NCI-H2227 (cell line): ENCODE results near the gene FTCDNL1.
A peak's percentile ranks its signal among the peaks of the same experiment; 100 is the strongest.

Experiments
- DNase-seq: peaks from one replicate; lab custom pipeline; 2025; ENCODE audit not compliant: unreplicated experiment; lab: John Stamatoyannopoulos, UW

FTCDNL1 gene

GRCh38 chr2:199850718-199851500 lies at the start of gene FTCDNL1:
Gene FTCDNL1, minus strand, starts transcription at chr2:199851192. Its CDS starts 2,230 bp downstream, at chr2:199848962.
- DNase-seq = peak; percentile 79

DNA sequence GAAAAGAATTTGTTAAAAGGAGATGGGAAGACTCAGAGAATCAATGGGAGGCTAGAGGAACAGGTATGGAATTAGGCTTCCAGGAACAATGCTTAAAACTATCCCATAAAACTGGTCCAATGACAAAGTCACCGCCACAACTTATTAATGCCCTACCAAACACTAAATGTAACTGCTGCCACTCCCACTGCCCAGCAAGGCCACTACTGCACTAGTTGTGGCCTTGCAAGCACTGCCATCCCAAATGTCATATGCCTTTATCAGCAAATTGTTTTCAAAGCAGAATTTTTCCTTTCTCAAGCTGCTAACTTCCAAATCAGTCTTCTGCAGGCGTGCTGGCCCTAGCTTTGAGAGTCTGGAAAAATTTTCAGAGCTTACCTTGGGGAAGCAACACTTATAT lies 45.6 kb upstream of the FTCDNL1 start:
- DNase-seq = no peak

DNA sequence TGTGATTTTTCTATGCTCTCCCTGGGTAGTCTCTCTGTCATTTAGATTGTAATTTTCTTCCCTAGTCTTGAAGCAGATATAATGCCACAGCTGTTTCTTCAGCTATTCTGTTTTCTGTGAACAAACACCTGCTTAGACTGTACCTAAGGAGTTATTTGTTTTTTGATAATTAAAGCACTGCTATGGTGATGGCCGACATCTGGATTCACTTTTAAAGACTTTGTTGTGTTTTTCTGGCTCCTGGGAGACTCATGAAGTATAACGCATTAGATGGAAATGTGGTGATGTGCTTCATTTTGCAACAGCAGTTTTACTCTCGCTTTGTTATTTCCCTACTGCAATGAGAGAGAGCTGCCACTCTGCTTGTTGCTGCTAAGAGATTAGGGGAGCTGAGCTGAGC lies 44.4 kb upstream of the FTCDNL1 start:
- no peak for DNase-seq

DNA sequence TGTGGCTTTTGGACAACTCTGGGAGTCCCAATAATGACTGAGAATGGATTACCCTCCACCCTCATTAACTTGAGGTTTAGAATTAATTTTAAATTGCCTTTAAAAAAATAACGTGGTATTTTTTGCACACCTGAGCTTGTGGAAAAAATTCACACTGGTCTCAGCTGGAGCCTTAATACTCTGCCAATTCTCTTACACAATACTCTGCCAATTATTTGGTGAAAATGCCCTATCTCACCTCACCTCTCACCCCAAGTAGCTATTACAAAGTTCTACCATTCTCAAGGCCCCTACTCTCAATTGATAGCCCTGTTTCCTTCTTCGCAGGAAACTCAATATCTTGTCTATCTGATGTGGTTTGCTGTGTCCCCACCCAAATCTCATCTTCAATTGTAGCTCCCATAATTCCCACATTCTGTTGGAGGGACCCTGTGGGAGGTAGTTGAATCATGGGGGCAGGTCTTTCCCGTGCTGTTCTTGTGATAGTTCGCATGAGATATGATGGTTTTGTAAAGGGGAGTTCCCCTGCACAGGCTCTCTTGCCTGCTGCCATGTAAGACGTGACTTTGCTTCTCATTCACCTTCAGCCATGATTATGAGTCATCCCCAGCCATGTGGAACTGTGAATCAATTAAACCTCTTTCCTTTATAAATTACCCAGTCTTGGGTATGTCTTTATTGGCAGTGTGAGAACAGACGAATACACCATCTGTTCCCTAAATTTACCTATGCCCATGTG lies 32.7 kb upstream of the FTCDNL1 start:
- DNase-seq = no peak

- DNase-seq = no peak
Measured at GRCh38 chr2:199882667-199883066, 31.7 kb upstream of the FTCDNL1 start.

DNA sequence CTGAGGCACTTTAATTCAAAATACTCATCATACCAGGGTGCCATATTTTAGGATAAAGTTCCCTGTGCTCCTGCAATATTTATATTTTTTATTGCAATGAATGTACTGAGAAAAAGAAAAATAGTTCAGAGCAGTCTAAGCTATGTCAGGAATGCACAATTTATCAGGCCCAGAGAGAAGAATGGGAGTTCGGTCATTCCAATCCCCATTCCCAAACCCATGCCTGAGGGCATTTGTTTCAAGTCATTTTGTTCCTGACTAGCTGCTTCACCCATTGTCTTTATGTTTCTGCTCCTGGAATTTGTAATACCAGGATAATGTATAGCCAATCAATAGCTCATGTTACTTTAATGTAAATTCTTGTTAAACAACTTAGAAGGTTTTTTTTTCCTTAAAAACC lies 24.4 kb upstream of the FTCDNL1 start:
- DNase-seq = no peak

DNA sequence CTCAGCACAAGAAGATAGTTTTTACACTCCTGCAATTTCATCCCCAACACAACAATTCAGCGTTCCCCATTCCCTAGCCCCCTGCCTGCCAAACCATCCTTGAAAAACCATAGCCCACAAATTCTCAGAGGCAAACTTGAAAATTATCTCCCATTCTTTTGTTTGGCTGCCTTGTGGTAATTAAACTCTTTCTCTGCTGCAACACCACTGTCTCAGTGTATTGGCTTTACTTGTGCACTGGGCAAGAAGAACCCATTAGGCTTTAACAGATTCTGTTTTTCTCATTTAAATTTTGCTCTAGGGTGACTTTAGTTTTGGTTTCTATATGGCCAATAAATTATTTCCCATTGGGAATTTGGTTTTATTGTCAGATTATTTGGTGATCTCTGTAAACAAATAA lies 23.2 kb upstream of the FTCDNL1 start:
- DNase-seq = no peak

GRCh38 chr2:199870581-199870980 lies 19.6 kb upstream of the FTCDNL1 start:
- DNase-seq = no peak

DNA sequence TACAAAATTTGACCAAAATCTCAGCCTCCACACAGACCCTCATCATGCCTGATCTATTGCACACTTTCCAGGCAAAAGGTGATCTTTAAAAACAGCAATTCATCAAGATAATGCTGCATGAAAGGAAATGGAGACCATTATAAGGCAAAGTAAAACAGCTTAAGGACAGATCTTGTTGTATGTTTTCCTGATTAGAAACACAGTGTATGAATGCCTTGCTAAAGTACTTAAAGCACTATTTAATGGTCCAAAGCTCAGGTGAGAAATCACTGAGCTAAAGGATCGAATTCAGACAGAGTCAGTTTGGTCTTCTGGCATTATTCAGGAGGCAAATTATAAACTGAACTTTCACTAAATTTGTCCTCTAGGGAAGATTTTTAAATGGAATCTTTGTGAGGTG lies 18.7 kb upstream of the FTCDNL1 start:
- no peak for DNase-seq

DNA sequence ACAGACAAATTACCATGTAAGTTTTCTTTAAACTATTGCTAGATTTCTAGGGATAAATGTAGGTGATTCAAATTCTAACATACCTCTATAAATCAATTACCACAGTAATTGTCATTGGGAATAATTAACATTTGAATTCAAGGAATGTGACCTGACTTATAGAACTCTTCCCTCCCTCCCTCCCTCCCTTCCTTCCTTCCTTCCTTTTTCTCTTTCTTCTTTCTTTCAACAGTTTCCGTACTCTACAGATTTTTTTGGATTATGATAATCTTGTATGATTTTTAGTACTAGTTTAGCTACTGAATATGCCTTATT lies 18.2 kb upstream of the FTCDNL1 start:
- DNase-seq = no peak

DNA sequence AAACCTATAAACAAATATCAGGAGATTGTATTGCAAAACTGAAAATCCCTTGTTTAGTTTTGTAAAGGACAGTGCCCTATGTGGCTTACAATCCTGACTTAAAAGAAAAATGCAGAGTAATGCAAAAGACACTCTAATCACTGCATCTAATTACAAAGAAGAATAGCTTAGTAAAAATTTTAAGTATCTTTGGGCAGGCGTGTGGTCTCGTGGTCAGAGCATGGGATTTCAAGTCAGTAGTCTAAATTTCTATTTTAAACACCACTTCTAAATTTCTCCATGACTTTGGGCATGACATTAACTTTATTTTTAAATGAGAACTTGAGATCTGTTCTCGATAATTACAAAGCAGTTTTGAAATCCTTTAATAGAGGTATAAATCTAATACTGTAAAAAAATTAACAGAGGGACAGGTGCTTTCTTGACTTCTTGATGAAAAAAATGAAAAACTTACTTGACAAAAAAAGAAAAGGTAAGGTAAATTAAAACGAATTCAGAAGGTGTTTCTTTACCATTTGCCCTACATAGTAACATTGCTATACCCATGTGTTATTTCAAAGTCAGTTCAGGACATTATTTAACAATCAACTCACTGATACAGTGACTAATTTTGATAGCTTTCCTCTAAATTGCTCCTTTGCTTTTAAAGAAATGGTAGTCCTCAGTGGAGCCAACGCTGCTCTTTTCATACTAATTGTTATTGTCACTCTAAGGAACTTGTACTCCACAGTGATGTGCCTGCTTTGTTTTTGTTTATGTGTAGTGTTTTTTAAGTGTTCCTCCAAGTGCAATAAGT lies 17.6 kb upstream of the FTCDNL1 start:
- no peak for DNase-seq

DNA sequence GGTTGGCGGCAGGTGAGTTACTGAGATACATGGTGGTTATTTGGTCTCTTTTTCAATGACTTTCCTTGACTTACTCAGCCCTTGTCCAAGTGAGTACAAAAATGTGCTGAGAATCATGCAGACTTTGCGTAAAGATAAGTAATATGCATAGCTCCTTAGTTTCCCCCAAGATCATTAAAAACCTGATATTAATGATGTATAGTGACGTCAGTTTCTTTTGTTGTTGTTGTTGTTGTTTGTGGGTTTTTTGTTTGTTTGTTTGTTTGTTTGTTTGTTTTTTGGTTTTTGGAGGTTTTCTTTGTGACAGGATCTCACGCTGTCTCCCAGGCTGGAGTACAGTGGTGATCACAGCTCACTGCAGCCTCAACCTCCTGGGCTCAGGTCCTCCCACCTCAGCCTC lies 14.9 kb upstream of the FTCDNL1 start:
- DNase-seq = no peak

- no peak for DNase-seq
Measured at GRCh38 chr2:199862788-199863187, 11.8 kb upstream of the FTCDNL1 start.

- peak; percentile 46 for DNase-seq
Measured at GRCh38 chr2:199861132-199861774, 10.3 kb upstream of the FTCDNL1 start.

DNA sequence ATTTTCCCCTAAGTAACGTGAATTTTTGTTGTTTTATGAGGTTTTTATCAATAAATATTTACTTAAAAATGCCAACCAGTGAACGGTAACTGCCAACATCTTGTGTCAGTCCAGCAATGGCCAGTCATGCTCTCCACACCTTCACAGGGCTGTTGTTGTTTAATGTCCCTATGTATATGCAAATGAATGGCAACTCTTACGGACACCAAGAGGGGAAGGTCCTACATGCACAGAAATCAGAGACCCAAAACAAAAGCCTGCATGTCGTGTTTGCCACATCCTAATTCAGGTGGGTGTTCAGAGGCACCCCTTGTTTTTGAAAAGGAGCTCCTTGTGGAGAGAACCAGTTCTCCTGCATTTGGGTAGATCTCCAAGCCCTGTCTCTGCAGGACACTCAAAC lies 4.8 kb upstream of the FTCDNL1 start:
- DNase-seq = no peak

DNA sequence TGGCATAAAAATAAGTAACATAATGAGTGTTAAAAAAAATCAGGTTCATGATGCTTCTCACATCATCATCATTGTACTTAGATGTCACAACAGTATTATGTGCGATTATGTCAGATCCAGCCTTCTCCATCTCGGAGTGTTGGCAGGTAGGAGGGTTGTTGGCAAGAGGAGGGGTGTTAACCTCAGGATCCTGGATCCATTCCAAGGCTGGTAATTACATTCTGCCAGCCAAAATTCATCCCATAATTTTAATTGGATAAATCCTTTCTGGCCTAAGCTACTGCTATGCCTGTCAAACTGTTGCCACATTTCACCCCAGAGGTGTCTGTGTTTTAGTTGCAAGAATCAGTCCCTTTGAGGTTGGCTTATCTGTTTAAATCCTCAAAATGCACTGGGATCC lies 891 bp upstream of the FTCDNL1 start:
- peak; percentile 61 for DNase-seq

- DNase-seq = no peak
Measured at GRCh38 chr2:199851501-199851810, 464 bp upstream of the FTCDNL1 start.

DNA sequence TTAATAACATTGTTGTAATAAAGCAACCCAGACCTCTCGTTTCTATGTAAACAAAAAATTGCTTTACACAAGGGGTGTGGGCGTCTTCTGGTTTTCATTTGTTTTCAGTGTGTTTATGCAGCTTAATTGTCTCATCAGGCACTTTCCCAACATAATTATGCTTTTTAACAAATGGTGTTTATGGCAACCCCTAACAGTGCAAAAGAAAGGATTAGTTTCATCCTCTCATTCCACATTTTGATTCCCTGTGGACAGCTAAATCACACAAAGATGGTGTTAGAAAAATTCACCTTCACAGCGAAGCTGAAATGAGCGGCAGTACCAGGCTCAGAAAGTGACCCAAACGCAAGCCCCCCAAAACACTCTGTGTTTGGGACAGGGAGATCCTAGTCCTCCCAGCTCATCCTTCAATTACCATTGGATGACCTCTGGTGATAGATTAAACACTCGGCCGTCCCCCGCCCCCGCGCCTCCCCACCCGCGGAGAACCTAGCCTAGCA lies 724 bp downstream of the FTCDNL1 start:
- no peak for DNase-seq

DNA sequence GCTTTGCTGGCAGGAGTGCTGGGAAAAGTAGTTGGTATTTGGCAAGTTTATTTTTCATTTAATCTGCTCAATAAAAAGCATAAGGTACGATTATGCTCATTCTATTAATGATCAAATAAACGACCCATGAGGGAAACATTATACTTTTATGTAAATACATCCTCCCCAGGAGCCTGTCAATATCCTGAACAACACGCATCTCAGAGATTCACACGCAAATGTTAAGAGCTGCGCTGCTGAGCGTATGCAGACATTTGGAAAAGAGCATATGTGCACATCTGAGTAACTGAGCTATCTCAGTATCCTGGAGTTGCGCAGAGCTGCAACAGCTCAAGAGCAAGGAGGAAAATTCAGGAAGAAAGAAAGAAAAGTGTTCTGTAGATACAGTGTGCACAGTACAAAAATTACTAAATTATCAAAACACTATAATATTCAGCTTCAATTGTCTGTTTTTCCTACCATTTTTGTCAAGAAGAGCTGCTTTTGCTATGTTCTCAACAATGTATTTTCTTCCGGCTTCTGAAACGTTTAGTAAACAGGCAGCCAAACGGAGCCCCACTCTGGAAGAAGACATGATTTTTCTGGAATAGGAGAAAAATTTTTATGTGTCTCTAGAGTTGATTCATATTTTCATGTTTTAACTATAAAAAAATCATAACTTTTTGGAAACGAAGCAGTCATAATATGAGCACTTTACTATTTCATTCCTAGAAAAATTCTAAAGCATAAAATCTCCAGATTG lies 2.4 kb downstream of the FTCDNL1 start:
- no peak for DNase-seq

GRCh38 chr2:199847181-199847864 lies 3.7 kb downstream of the FTCDNL1 start:
- DNase-seq = peak; percentile 65
